Embryonic facial prominence (tissue), 1 donor: ENCODE results near the gene ALPL.
A peak's percentile ranks its signal among the peaks of the same experiment; 100 is the strongest.

ENCODE experiments used
- DNase-seq: peaks from one replicate; pipeline ENCODE4 v3.0.0-alpha.2; 2016; ENCODE audit errors: extremely low spot score

The ALPL gene

DNA sequence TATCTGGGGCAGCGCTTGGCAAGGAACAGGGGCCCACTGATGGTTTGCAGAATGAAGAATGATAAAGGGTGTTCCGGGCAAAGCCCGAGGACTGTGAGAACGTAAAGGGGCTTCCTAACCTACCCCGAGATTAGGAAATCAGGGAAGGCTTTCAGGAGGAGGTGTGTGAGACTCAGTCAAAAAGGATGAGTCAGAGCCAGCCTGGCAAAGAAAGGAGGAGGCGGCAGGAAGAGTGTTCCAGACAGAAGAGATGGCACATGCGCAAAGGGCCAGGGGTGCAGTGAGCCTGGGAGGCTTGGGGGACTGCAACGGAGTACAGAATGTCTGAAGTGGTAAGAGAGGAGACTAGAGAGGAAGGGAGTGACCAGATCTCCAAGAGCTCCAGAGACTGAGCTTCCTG is 89.7 kb downstream of the ALPL start:
- no peak for DNase-seq

DNA sequence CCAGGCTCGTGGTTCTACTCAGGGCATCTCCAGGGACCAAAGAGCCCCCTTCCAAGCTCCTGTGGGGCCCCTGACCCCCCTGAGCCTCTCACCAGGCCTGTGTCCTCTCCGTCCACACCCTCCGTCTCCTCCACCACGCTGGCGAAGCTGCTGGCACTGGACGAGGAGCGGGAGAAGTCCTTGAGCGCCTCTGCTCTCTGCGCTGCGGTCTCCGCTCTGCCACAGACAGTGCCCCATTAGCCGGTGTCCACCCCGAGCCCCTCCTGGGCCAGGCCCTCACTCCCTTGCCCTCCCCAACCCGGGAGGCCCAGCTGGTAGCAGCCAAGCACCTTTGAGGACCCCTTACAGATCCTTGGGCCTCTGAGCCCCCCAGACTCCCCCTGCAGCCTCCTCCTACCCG is 90.2 kb downstream of the ALPL start:
- DNase-seq, result no peak

DNA sequence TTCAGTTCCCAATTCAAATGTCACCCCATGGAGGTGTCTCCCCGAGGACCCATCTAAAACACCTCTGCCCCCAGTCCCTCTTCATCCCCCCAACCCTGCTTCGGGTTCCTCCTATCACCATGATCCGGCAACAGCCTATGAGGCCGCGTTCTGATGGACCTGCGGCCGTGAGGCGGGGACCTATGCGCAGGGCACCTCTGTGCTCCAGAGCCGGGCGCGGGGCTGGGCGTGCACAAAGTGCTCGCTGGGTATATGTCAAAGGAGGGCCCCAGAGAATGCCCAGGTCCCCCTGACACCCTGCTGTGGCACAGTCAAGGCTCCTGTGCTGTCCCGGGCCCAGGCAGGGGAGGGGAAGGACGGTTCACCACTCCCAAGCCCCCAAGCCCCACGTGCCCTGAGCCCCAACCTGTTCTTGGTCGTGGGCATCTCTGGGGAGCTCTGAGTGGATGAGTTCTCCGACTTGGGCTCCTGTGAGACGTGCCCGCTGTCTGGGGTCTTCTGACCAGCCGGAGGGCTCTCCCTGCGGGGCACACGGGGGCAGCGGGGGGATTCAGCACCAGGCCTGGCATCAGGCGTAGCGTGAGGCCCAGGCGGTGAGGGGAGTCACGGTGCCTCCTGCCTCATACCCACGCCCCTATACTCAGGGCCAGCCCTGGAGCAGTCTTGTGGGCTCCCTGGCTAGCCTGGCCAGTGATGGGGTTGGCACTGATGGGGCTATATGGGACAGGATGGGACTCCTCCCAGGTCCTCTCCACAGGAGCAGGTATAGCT is 92.2 kb downstream of the ALPL start:
- DNase-seq, result no peak

DNA sequence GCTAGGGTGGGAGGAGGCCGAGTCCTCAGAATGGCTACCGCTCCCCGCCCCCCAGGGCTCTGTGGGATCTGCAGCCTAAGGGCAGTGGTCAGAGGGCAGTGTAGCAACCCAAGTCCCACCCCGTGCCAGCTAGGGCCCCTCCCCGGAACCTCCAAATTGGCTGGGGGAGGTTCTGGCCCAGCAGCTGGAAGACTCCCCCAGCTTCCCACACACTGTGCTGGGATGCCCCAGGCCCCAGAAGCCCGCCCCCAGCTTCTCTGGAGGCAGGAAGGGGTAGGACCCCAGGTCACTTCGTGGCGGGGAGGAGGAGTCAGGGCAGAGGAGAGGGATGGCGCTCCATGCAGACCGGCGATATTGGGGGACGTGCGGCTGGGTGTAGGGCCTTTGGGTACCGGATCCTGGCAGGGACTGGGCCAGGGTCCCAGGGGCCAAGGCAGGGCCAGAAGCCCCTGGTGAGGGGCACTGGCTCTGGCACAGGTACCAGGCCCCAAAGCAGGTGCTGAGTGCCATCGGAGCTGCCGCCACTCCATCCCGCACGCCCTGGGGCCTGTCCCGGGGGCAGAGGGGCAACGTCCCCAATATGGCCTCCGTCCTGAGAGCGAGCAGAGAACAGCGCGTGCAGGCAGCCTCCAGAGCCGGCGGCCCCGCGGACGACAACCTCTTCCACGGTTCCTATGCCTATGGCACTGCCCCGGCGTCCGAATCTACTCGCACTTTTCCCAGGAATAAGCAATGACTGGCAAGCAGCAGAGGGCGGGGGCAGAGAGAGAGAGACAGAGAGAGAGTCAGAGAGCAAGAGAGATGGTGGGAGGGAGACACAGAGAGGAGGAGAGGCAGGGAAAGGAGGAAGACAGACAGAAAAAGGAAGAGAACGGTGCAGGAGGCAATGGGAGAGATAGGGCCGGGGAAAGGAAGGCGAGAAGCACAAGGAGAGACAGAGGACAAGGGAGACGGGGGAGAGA is 94.2 kb downstream of the ALPL start:
- no peak for DNase-seq

DNA sequence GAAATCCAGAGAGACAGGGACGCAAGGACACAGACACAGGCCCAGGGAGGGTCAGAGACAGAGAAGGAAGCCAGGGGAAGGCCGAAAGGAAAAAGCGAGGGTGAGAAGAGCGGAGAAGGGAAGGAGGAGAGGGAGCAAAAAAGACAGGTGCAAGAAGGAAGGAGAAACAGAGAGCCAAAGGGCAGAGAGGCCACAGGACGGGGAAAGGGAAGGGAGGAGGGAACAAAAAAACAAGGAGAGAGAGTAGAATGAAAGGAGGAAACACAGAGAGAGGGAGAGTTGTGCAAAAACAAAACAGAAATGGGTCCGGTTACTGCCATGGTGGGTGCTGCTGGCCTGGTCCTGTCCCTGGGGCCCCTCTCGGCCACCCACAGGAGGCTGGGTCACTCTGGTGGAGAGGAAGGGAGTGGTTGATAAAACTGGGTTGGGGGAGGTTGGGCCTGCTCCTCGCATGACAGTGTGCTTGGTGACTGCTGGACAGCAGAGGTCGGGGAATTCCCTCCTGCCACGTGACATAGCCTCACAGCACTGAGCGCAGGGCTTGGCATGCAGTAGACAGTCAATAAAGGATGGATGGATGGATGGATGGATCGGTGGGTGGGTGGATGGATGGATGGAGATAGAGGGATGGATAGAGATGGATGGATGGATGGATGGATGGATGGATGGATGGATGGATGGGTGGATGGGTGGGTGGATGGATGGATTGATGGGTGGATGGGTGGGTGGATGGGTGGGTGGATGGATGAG is 95.2 kb downstream of the ALPL start:
- DNase-seq, result no peak

DNA sequence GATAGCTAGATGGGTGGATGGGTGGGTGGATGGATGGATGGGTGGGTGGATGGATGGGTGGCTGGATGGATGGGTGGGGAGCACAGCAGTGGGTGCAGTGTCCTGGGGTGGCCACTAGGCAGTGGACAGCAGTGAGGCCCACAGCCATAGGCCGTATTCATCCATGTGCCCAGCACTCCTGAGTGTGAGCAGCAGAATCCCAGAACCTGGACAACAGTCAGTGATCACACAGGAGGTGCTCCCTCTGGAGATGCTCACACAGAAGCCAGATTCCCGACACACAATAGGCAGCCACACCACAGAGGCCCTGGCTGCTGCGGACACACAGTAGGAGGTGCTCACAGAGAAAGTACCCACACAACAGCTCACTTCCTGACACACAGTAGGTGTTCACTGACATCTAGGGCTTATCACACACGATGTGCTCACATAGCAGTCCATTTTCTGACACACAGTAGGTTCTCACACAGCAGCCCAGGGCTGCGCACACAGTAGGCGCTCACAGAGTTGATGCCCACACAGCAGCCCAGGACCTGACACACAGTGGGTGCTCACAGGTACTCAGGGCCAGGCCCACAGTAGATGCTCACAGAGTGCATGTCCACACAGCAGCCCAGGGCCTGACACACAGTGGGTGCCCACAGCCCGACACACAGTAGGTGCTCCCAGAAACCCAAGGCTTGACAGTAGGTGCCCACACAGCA is 95.9 kb downstream of the ALPL start:
- no peak for DNase-seq

DNA sequence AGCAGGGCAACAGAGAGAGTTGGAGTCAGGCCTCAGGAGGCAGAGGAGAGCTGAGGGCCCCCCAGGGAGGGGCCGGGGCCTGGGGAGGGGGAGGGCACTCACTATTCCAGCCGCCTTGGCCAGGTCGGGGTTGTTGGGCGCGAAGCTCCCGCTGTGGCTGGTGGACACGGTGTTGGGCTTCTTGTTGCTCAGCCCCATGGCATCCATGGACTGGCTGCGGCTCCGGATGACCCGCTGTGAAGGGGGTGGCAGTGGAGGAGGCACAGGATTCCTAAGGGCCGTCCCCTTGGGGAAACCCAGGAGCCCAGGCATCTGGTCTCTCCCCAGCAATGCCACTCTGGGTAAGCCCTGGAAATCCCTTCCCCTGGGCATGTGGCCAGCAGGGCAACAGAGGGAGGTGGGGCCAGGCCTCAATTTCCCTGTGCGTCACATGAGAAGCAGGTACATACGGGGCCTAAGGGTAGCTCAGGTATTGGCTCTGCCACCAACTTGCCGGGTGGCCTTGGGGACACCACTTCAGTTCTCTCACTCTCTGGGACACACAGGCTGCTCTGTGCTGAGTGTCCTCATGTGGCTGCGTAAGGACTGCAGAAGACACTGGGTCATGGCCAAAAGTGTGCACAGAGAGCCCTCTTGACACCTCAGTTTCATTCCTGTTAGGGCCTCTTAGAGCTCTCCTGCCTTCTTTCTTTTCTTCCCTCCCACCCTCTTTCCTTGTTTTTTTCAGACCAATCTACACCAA is 96.9 kb downstream of the ALPL start:
- DNase-seq, result no peak

DNA sequence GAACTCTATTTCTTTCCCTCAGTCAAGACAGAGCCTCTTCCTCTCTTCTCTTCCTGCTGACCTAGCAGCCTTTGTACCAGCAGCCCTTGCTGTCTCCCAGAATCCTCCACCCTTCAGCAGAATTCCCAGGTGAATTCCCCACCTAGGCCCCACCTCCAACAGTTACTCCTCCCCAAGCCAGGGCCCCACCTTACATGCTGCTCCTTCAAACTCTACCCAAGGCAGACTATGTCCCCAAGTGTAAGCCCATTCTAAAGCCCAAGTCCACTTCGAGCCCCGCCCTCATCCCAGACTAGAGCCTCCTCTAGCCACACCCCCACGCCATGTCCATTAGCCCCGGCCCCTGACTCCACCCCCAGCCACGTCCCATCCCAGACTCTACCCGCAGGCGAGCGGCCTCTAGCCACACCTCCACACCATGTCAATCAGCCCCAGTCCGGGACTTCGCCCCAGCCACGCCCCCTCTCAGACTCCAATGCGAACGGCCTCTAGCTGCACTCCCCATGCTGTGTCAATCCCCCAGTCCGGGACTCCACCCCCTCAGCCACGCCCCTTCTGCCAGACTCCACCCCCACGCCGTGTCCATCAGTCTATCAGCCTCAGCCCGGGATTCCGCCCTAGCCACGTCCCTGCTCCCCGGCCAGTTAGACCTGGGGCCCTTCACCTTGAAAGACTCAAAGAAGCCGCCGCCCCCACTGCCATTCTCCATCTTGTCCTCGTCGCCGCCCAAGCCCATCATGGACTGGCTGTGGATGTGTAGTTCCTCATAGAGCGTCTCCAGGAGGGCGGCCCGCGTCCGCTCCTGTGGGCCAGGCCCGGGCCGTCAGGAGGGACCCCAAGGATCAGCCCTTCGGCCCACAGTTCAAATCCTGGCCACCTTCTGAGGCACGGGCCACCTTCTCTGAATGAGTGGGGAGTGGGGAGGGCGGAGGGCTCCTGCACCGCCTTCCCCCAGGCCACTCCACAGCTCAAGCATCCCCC is 98.6 kb downstream of the ALPL start:
- peak; percentile 16 for DNase-seq

DNA sequence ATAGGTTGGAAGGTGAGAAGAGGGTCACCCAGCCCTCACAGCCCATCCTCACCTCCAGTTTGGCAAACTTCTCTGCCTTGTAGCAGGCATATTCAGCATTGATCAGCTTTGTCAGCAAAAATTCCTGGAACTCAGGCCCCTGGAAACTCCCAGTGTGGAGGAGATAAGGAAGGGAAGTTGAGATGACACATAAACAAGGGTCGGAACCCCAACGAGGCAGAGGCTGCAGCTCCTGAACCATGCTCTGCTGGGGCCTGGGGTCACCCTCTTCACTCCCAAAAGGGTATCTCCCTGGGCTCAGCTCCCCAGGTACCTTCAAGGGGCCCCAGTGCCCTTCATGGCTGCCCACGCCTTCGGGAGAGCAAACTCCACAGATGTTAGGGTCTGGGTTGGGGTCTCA is 99.6 kb downstream of the ALPL start:
- DNase-seq, result no peak

DNA sequence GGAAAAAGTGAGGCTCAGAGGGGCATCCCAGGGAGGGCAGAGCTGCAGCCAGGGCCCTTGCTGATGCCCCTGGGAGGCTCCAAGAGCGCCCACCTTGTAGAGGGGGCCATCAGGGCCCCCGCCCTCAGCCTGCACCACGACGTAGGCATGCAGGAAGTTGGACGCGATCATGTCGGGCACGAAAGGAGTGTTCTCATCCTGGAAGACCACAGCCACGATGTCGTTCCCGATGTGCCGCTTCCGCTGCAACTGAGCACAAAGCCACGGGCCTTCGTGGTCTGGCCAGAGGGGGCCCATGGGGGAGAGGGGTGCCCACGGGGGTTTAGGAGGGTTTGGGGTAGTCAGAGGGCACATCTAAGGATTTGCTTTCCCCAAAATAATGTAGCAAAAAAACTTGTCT is 100.8 kb downstream of the ALPL start:
- DNase-seq, result no peak

DNA sequence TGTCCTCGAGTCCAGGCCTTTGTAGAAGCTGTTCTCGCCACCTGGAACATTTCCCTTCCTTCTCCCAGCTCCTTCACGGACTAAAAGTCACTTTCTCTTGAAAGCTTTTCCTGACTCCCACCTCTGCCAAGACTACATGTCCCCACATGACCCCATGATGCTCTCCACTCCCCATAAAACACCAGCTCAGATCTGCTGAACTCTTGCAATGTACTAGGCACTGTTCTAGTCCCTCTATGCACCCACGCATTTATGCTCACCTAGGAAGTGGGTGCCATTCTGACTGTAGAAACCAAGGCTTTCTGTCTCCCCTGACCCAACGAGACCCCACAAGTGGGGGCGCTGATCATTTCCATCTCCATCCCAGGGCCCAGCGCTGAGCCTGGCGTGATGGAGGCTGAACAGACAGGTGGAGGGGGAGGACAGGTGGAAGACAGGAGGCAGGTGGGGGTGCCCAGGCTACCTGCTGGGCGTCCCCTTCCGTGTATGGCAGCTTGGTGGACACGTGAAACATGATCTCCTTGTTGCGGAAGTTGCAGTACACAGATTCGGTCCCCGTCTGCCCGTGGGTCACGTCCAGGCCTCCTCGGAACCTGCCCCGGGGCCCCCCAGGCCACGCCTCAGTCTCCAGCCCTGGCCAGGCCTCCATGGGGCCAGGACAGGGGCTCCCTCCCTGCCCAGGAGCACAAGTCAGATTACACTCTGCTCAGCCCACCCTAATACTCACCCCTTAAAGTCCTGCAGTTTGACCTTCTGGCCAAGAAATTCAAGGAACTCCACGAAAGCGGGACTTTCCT is 102.0 kb downstream of the ALPL start:
- DNase-seq, result no peak

DNA sequence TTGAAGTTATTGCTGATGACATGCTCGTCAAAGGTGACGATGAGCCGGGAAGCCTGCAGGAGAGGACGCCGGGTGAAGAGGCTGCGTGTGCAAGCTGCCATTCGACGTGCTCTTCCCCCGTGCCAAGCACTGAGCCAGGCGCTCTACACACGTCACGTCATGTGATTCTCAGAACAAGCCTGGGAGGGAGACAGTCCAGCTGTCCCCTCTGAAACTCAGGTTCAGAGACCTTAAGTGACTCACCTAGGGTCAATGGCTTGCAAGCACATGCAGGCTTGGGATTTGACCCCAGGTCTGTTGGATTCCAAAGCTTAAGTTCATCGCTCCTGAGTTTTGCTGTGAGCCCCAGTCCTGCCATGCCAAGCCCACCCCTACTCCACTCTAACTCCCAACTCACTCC is 102.8 kb downstream of the ALPL start:
- no peak for DNase-seq

DNA sequence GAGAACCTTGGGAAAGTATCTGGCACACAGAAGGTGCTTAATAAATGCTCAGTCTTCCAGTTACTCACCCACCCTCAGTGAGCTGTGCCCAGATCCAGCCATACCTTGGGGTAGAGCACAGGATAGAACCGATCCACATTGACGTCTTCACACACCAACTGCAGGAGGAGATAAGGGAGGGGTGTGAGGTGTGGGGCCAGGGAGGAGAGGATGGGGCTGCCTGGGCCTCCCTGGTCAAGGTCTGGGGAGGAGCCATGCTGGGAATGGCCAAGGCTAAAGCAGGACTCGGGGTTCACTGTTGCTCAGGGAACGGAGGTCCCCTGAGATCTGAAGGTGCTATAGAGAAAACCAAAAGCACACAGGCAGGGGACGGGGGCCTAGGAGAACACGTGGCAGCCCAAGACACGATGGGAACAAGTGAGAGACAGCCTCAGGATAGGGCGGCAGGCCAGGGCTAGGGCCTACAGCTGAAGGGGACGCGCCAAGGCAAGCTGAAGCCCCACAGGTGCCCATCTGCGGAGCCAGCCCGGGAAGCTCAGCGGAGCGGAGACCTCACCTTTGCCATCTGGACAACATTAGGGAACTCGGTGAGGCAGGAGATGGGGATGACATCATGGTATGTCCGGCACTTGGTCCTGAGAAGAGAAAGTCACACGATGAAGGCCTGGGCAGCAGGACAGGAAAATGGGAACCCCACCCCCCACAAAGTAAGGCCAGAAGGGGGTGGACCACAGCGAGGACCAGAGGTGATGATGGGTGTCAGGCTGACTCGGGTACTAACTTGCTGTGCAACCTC is 104.0 kb downstream of the ALPL start:
- no peak for DNase-seq

DNA sequence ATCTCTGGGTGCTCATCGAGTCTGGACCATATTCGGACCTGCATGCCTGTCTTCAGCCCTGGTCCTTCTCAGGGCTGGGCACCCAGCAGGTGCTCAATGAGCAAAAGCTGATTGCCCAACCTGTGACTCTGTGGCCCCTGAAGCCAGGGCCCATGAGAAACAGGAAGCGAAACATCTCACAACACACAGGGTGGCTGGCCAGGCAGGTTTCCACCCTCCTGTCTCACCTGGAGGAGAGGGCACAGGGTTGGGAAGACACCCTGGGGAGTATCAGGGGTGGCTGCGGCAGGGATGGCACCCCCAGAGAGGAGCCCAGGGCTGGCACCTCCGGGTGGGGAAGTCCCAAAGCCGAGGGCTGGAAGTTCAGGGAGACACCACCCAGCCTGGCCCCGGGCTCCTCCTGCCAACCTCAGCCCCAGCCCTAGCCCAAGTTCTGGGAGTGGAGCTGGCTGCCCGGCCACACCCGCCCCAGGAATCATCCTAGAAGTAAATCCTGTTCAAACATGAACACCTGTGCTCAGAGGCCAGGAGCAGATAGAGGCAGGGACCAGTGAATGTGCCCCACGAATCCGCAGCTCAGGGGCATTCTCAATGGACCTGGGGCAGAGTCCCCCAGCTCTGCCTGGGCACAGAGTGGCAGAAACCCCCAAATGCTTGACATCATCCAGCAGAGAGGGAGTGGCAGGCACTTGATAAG is 105.3 kb downstream of the ALPL start:
- no peak for DNase-seq

DNA sequence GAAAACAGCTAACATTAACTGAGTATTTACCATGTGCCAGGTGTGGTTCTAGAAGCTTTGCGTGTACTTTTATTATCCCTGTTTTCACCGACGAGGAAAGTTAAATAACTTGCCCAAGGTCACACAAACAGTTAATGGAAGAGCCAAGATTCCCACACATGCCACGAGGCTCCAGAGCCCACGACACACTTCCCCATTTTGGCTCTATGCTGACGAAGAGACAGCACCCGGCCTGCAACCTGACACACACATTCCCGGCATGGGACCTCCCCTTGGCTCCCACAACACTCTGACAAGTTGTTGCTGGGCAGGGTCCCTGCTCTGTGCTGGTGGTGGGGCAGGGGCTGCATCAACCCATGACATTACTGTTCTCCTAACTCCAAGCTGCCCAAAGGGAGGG is 107.1 kb downstream of the ALPL start:
- DNase-seq, result no peak

DNA sequence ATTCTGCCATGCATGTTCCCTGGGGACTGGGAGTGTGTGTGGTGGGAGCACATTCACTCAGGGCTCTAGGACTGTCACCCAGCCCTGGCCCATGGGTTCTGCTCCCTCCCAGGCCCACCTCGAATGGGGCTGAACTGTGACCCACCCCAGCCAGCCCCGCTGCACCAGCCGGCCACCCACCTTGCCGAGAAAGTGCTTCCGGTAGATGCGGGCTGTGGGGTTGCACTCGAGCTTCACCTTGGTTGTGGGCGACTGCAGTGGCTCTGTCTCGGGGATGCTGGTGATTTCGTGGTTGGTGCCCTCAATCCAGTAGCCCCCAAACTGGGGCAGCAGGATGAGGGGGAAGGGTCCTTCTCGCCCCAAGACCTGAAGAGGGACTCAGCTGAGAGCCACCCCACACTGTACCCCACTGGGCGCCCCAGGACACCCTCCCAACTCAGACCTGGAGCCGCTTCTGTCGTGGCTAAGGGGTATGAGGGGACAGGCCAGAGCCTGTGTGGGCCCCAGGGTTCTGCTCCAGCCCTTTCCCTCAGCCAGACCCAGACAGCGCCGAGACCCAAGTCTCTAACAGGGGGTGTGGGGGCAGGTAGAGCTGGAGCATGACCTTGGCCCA is 108.0 kb downstream of the ALPL start:
- no peak for DNase-seq

DNA sequence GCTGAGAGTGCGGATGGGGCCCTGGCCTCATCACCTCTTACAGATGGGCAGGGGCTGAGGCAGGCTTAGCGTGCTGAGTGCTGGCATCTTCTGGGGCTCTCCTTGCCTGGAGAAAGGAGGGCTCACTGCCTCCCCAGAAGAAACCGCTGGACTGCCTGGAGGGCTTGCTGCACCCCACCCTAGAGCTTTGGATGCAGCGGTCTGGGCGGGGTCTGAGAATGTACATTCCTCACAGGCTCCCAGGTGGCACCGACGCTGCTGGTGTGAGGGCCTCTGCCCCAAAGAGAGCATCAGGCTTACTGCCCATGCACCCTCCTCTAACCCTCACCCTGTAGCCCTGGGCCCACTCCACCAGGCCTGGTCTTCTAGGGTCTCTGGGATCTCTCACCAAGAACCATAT is 108.8 kb downstream of the ALPL start:
- DNase-seq, result no peak
